Stimulated activated CD8-positive, alpha-beta memory T cell treated with anti-CD3 and anti-CD28 coated beads, Interleukin-12 subunit alpha, Interleukin-12 subunit beta, amount 100 ng/mL, for 24 hours (primary cell): ENCODE results near the gene ASB7.
"Not testable (repeated sequence)": the region's sequence is repeated elsewhere in the genome, so short reads cannot be mapped to it uniquely, and the experiment has no call there.

Source experiments
- DNase-seq: peaks from one replicate; pipeline ENCODE4 v3.0.0-alpha.2; 2020; ENCODE audit errors: extremely low read depth

Gene ASB7

DNA sequence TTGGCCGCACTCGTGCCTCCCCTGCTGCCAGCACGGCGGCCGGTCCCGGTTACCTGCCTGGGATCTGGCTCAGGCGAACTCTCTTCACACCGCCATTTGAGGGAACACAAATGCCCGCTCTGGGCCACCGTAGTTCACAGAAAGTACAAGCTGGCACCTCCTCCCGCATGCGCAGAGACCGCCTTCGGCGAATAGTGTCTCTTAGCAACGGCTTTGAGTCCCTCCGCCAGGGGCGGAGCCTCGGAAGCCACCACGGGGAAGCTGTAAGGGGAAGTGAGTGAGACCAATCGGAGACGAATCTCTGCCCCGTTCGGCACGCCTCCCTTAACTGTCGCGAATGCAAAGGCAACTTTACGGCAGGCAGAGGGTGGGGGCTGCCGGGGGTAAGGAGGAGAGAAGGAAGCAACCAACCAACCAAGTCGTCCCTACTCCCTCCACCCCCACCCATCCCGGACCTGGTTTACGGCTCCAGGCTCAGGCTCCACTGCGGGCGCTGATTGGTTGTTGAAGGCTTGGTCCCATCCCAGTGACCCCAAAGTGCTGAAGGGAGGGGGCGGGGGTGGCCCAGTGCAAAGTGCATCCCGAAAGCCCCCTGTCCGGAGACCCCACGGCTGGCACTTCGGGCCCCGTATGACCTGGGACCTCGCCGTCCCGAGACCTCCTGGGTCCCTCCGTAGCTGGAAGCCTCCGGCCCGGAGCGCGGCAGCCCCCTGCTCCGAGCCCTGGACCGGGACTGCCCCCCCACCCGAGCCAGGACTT lies at the start of gene ASB7, which contains the start of gene LINS1:
TSS of gene ASB7 (plus strand) at position 526 of the 759 bp plus-strand sequence. CDS start 9,628 bp downstream, outside the sequence.
TSS of gene LINS1 (minus strand) at position 121 of the 759 bp plus-strand sequence. CDS start 21,342 bp downstream, outside the sequence.
- peak; percentile 100 for DNase-seq

GRCh38 chr15:100553468-100553867 lies 48.9 kb upstream of the ASB7 start:
- no peak for DNase-seq

- no peak for DNase-seq
Observed at GRCh38 chr15:100558771-100559254, 43.6 kb upstream of the ASB7 start.

DNA sequence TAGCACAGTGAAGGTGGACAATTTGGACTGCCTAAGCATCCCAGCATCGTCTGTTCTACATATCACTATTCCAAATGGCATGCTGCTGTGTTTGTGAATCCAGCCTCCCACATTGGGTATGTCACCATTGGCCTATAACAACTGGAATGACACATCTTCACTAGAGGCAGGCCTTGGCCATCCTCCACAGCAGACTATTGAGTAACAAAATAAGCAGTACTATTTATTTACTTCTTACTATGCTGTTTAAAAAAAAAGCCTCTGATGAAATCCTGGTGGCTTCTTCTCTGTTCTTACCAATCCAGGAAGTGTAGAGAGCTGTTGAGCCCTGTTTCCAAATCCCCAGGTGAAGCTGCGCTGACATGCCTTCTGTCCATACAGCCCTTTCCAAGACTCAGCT lies 43.1 kb upstream of the ASB7 start:
- DNase-seq = no peak

- no peak for DNase-seq
Observed at GRCh38 chr15:100560323-100560722, 42.1 kb upstream of the ASB7 start.

DNA sequence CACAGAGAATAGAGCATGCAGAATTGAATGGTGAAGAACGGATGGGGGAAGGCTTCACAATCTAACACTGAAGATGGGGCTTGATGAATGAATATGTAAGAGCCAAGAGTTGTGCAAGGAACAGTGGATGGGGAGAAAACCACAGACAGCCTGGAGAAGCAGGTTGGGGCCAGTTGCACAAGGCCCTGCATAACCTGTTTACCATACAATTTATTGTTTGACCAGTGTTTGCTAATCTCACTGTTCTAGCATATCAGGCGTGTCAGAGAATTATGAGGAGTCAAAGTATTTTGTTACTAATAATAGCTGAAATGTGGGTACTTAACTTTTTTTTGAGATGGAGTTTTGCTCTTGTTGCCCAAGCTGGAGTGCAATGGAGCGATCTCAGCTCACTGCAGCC lies 36.8 kb upstream of the ASB7 start:
- DNase-seq = no peak

- DNase-seq = no peak
Observed at GRCh38 chr15:100566850-100567628, 35.4 kb upstream of the ASB7 start.

DNA sequence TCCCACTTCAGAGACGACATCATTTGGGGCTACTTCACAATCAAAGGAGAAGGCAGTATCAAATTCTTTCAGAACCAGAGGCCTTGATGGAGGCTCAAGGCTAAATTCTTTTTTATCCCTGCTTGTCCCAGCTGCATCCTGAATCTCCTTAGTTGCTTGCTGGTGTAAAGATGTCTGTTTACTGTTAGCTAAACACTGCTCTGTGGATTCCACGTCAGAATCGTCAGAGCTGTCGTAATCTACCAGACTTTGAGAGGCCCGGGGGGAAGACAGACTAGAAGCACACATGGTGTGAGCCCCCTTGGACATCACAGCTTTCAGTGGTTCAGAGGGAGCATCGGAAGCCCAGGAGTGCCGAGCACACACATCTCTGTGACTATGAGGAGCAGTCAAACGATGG lies 33.0 kb upstream of the ASB7 start:
- no peak for DNase-seq

GRCh38 chr15:100570275-100570674 lies 32.1 kb upstream of the ASB7 start:
- DNase-seq = no peak

DNA sequence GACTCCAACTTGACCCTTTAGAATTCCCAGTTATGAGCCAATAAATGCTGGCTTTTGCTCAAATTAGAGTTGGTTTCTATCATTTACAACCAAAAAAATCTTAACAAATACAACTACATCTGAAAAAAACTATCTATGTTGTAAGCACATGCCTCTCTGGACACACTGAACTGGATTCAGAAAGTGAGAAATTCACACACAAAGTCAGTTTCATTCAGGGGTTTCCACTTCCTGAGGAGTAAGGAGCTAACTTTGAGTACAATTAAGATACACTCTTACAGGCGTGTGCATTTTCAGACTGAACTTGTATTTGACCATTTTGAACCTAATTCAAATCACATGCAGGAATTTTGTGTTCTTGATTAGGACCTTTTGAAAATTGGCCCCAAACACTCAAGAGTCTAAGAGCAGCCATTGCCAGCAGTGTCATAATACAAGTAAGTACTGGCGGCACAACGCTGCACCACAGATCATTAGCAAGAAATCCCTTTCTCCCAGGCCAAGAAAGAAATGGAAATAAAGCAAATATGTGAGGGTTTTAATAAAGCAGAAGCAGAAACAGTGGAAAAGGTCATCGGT lies 31.6 kb upstream of the ASB7 start:
- DNase-seq = no peak

DNA sequence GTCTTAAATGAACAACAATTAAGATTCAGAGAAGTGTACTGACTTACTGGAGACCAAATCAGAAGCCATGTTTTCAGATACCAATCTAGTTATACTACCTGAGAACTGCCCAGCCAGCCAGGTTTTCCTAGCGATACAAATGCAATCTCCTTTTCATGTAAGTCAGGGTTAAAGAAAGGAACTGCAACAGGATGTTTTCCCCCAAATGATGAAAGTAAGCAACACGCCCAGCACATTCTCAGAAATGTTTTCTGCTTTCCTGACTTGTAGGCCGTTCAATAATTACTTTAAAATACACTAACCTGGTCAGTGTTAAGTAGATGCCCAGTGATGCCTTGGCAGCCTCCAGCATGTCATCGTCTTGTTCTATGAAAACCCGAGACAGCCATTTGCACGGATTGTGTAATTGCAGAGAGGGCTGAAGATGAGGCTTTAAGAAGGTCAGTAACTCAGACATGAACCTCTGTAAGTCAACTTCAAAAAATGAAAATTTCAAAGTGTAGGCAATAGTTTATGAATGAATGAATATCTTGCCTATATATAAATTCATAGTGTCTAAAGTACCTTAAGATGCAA lies 30.7 kb upstream of the ASB7 start:
- DNase-seq = no peak

DNA sequence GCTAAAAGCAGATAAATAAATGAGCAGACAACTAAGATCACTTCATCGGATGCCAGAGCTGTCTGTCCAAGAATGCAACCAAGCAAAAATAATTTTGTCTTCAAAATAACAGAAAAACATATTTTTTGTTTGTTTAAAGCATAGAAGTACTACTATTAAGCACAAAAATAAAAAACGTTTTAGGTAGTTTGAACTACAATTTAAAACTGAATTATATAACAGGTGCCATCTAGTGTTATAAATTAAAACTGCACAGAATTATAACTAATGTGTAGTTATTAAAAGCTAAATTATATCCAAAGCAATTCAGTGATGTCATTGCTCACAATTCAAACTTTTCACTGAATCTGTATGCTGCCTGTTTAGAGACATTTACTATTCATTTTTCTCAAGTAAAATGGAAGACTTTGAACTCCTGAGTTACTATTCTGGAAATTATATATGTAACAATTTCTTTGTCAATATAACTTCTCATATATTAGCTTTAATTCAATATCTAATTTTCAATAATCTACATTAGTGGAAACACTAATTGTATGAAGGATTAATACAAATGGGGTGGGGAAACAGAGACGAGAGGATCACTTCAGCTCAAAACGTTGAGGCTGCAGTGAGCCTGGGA lies 29.9 kb upstream of the ASB7 start:
- no peak for DNase-seq

- no peak for DNase-seq
Observed at GRCh38 chr15:100573526-100573925, 28.9 kb upstream of the ASB7 start.

GRCh38 chr15:100580414-100580813 lies 22.0 kb upstream of the ASB7 start:
- DNase-seq = no peak

GRCh38 chr15:100588638-100589242 lies 13.6 kb upstream of the ASB7 start:
- DNase-seq = no peak

GRCh38 chr15:100591163-100591562 lies 11.2 kb upstream of the ASB7 start:
- not testable (repeated sequence) for DNase-seq

- DNase-seq = no peak
Observed at GRCh38 chr15:100591835-100592234, 10.6 kb upstream of the ASB7 start.

DNA sequence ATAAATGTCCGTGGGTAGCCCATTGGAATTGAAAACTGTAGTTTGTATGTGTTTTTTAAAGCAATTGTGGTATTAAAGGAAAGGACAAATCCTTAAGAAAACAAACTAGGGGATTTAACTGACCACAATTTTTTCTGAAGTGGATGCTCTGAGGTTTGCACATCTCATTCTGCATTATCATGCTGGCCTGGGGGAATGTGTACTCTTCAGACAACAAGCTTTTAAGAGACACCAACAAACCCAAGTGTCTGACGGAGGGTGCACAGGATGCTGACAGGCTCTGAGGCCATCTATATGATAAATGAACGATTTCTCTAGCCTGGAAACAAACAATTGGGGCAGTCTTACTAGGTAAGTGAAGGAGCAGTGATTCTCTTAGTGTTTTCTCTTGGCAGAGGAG lies 9.5 kb upstream of the ASB7 start:
- DNase-seq = no peak

DNA sequence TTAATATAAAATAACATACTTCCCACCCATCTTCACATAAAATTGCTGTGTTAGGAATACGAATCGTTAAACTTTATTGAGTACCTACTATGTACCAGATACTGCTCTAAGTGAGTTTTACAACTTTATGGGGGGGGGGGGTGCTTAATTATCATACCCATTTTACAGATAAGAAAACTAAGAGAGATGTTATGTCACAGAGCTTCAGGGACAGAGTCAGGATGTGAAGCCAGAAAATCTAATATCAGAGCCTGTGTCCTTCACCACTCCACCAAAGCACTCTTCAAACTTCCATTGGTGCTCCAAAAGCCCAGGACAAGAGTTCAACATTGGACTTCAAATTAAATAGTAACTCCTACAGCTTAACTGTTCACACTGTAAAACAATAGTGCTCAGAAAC lies 9.0 kb upstream of the ASB7 start:
- DNase-seq = no peak

GRCh38 chr15:100595964-100596363 lies 6.4 kb upstream of the ASB7 start:
- DNase-seq = no peak

DNA sequence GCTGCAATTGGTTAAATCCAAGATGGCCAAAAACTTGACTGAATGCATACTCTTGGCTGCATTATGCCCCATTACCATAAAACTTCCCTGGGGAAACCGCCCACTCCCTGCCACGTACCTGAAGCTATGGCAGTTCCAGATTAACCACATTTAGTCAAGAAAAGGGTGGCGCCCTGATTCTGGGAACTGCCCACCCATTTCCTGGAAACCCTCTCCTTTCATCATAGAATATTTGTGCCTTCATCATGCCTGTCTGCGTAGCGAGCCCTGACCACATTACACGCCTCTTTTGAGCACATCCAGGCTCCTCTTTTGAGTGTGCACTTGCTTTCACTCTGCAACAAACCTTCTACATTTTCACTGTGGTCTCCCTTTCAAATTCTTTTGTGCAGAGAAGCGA lies 5.6 kb upstream of the ASB7 start:
- peak; percentile 71 for DNase-seq
